Heart left ventricle (tissue), 16 donors: ENCODE results near the gene SETD6. TPM values are rescaled to one million over a fixed set of nuclear protein-coding genes. Genes with fewer than 3 reads are reported as not detected.
"Not testable (repeated sequence)": the region's sequence is repeated elsewhere in the genome, so short reads cannot be mapped to it uniquely, and the experiment has no call there.

ENCODE experiments used
- ATAC-seq, 4 donors: fragments of 200-7000 bp; cut with Tn5 transposase; one replicate each; pipeline ENCODE4 v1.9.1; 2020 to 2022; ENCODE audit warnings: moderate library complexity in 4 of 4, mild to moderate bottlenecking in 3 of 4, moderate number of reproducible peaks in 1 of 4
- DNase-seq, 5 donors: peaks; one replicate each; pipeline ENCODE4 v3.0.0-alpha.2; 2020
- H3K27ac ChIP-seq, 12 donors: fragments of 200-600 bp; sonication (generic) in 4 of 12; one replicate each; pipeline versions ENCODE4 v1.5.0 to v1.8.0; 2016 to 2022; ENCODE audit warnings: mild to moderate bottlenecking in 2 of 12
- H3K27me3 ChIP-seq, 9 donors: fragments of 200-600 bp; sonication (generic) in 2 of 9; one replicate each; pipeline versions ENCODE4 v1.5.1 to v1.8.0; 2016 to 2022; ENCODE audit warnings: mild to moderate bottlenecking in 3 of 9
- H3K36me3 ChIP-seq, 9 donors: fragments of 200-600 bp; sonication (generic) in 2 of 9; one replicate each; pipeline versions ENCODE4 v1.5.0 to v1.8.0; 2018 to 2022; ENCODE audit warnings: mild to moderate bottlenecking in 2 of 9
- H3K4me1 ChIP-seq, 12 donors: fragments of 200-600 bp; sonication (generic) in 4 of 12; one replicate each; pipeline versions ENCODE4 v1.5.0 to v1.8.0; 2016 to 2022; ENCODE audit warnings: mild to moderate bottlenecking in 3 of 12
- H3K4me3 ChIP-seq, 12 donors: fragments of 200-600 bp; sonication (generic) in 4 of 12; one replicate each; pipeline versions ENCODE4 v1.5.0 to v1.8.0; 2017 to 2022; ENCODE audit warnings: mild to moderate bottlenecking in 9 of 12, moderate library complexity in 4 of 12
- H3K9me3 ChIP-seq, 12 donors: fragments of 200-600 bp; sonication (generic) in 4 of 12; one replicate each; pipeline versions ENCODE4 v1.5.0 to v1.8.0; 2016 to 2022; ENCODE audit warnings: mild to moderate bottlenecking in 1 of 12
- CTCF ChIP-seq, 12 donors: fragments of 200-600 bp; sonication (generic) in 4 of 12; IDR thresholded peaks; one replicate each; pipeline versions ENCODE4 v1.5.0 to v1.8.0; 2018 to 2022; ENCODE audit warnings: antibody characterized with exemption in 12 of 12, mild to moderate bottlenecking in 5 of 12
- POLR2A ChIP-seq, 2 donors: fragments of 450-650 bp; IDR thresholded peaks; one replicate each; pipeline ENCODE4 v1.6.1; 2017; ENCODE audit warnings: antibody characterized with exemption in 2 of 2, mild to moderate bottlenecking in 2 of 2, moderate library complexity in 2 of 2
- WGBS, 4 donors: extraction: QIAGEN DNeasy Blood & Tissue Kit in 2 of 4; methylation state at CpG; one replicate each; pipeline versions ENCODE4 v1.1.5 to v1.1.7; 2013 to 2018; 5-methylcytosine and 5-hydroxymethylcytosine counted together
- intact Hi-C, 10 donors: fragments of 100-400 bp; cut with DNase I; formaldehyde crosslinking; loops; one replicate each; pipeline versions ENCODE4 v1.11.1 to v1.14.2; 2022
- polyA plus RNA-seq, 2 donors: library from polyadenylated mRNA; stranded (reverse); fragments of 200-250 nt; gene quantifications; one replicate each; pipeline ENCODE4 v1.2.3, GENCODE V29; 2013
- total RNA-seq, 9 donors: library from RNA; depleted of rRNA in 2 of 9; stranded (reverse); fragments of >200 nt in 2 of 9; fragmentation: NEBNext Ultra II Directional in 3 of 9; extraction: Animal tissue kit (Norgen Biotek cat#: 25700) in 3 of 9; gene quantifications; one replicate each; pipeline versions ENCODE4 v1.1.0 to v1.2.4, GENCODE V29; 2016 to 2023
- donor health status: ischemic (EF 13 %, LVEDD 7.1; RV severe dilation, severe dysfunction).
- donor health status: healthy with polysubstance abuse.
- donor health status: DM: no; HTN: yes; CAD: no.
- donor health status: DM: no; HTN: no; CAD: no.
- donor health status: ischemic (EF 25% LVEDD 6.9; RV normal size, moderate dysfunction).
- donor health status: ischemic (EF 25% LVEDD 5.7; RV mildly dilated, moderate dysfunction).
- donor health status: healthy.
- donor health status: DM: yes; HTN: yes; CAD: no.
- donor health status: ischemic (EF 35%, LVEDD 5.7; RV mildly dilated, moderate dysfunction).
- donor health status: nonischemic (EF 11% LVEDD 7.7; RV severe dilation, severe dysfunction).
- donor health status: DM: yes; HTN: yes; CAD: no.
- donor health status: PGD.
- donor health status: ischemic (EF 29% LVEDD 5.4; RV normal size, mild dysfunction).
- donor health status: nonischemic (EF 23%, LVEDD 6.1; RV moderate dilation, normal function).

SETD6 gene
- total and polyA plus RNA-seq, 11 donors, result 10.1 to 18.0 (median 14.3) TPM

DNA sequence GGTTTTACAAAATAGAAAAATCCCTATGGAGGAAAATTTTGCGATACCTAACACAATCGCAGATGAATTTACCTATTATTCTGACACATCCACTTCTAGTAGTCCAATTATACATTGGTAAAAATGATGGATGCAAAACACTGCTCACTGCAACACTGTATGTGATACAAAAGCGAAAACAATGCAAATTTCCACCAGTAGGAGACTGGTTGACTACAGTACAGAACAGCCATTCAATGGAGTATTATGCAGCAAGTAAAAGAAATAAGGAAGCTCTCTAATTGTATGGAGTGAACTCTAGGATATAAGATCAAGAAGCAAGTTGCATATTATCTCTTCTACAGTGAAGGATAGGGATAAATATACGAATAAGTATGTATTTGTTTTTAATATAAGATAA, 48.5 kb downstream of the SETD6 start:
- no peak for ATAC-seq
- Histone ChIP-seq H3K36me3 (peaks cover 0 to 95% (median 75%) of the 10 kb centered on the region in 9 donors), H3K4me1 (peaks cover 0 to 2% (median 0%) of the 10 kb centered on the region in 12 donors), H3K27ac (no peak overlapping the region), H3K4me3 (no peak overlapping the region), H3K9me3 (no peaks in the 10 kb centered on the region), H3K27me3 (no peaks in the 10 kb centered on the region)
- WGBS, 4 donors, result 85 to 99% (median 97%) methylated on average over 4 of the region's 4 CpGs
- DNase-seq, result no peak
- intact Hi-C loops, result no loop called here
- TF ChIP-seq CTCF (IDR thresholded peaks at IDR 0.05) (no peak), POLR2A (IDR thresholded peaks at IDR 0.05) (no peak)

DNA sequence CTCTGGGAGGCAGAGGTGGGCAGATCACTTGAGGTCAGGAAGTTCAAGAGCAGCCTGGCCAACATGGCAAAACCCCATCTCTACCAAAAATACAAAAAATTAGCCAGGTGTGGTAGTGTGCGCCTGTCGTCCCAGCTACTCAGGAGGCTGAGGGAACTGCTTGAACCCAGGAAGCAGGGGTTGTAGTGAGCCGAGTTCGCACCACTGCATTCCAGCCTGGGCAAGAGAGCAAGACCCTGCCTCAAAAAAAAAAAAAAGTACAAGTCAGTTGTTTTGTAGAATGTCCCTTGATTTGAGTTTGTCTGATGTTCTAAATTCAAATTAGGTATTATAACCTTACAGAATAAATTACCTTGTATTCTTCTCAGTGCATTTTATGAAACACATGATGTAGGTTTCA, 50.4 kb downstream of the SETD6 start:
- WGBS, 4 donors, result 94 to 98% (median 96%) methylated on average over 4 of the region's 4 CpGs

More for the DNA sequence above, 50.4 kb downstream of the SETD6 start:
- H3K9me3 ChIP-seq, ATAC-seq, H3K4me1 ChIP-seq, H3K4me3 ChIP-seq, intact Hi-C loops, DNase-seq, H3K27me3 ChIP-seq, H3K27ac ChIP-seq: not testable (repeated sequence)
- H3K36me3 ChIP-seq, result peaks cover 0 to 95% (median 76%) of the 10 kb centered on the region in 9 donors

Other genes starting within 250 kb of the SETD6 start
- gene PRSS54, start 220.5 kb upstream of the SETD6 start, total RNA-seq, result not detected
- gene PRSS54, start 220.5 kb upstream of the SETD6 start, polyA plus RNA-seq, result not detected
- 1 to 10 TPM; 3.9 to 8.7 (median 7.1) TPM for gene GINS3, start 123.0 kb upstream of the SETD6 start, total RNA-seq
- gene GINS3, start 123.0 kb upstream of the SETD6 start, polyA plus RNA-seq, result 10 to 100 TPM in 1 of 2 donors, 1 to 10 TPM in 1; 5.4 to 20.2 TPM
- 1,000 to 10,000 TPM in 3 of 9 donors, 100 to 1,000 TPM in 6; 294 to 1,429 (median 742) TPM for gene NDRG4, start 15.4 kb upstream of the SETD6 start, total RNA-seq
- gene NDRG4, start 15.4 kb upstream of the SETD6 start, polyA plus RNA-seq, result 100 to 1,000 TPM; 505 to 873 TPM
- gene CNOT1, start 114.3 kb downstream of the SETD6 start, total RNA-seq, result 100 to 1,000 TPM in 2 of 9 donors, 10 to 100 TPM in 7; 66.6 to 110 (median 82.5) TPM
- gene CNOT1, start 114.3 kb downstream of the SETD6 start, polyA plus RNA-seq, result 10 to 100 TPM; 21.2 to 81.1 TPM
- 10 to 100 TPM; 18.4 to 38.8 (median 32.4) TPM for gene SLC38A7, start 169.3 kb downstream of the SETD6 start, total RNA-seq
- gene SLC38A7, start 169.3 kb downstream of the SETD6 start, polyA plus RNA-seq, result 10 to 100 TPM; 18.5 to 29.6 TPM
- gene GOT2, start 218.8 kb downstream of the SETD6 start, total RNA-seq, result 100 to 1,000 TPM; 297 to 590 (median 453) TPM
- gene GOT2, start 218.8 kb downstream of the SETD6 start, polyA plus RNA-seq, result 100 to 1,000 TPM; 201 to 338 TPM